ENCODE data around the gene TLK2.

GRCh38 chr17:62566996-62567578, 88.5 kb downstream of the TLK2 start:
- TF ChIP-seq EZH2 (IDR thresholded peaks at IDR 0.05; ENCODE audit: borderline replicate concordance, low read depth, low read length, severe bottlenecking): no peak
- TF ChIP-seq CTCF (IDR thresholded peaks at IDR 0.05; ENCODE audit: extremely low read depth in 1 of 2, insufficient read depth in 1 of 2, low read depth in 1 of 2, low read length in 2 of 2): no peak
- no peak for TF ChIP-seq POLR2AphosphoS5 (IDR thresholded peaks at IDR 0.05; ENCODE audit: insufficient read depth, low read depth, low read length)
- TF ChIP-seq POLR2A (IDR thresholded peaks at IDR 0.05; ENCODE audit: low read depth, low read length): no peak
- TF ChIP-seq MYC (IDR thresholded peaks at IDR 0.05; ENCODE audit: low read depth, low read length): no peak
- no peak for TF ChIP-seq JUN (IDR thresholded peaks at IDR 0.05; ENCODE audit: borderline replicate concordance, insufficient read depth, insufficient read length, low read depth)
- TF ChIP-seq MAX (IDR thresholded peaks at IDR 0.05; ENCODE audit: insufficient read depth, insufficient read length): no peak
- TF ChIP-seq FOS (IDR thresholded peaks at IDR 0.05; ENCODE audit: borderline replicate concordance, insufficient read depth, low read length): no peak

Data from endothelial cell of umbilical vein (primary cell).